Fibroblast of pulmonary artery (primary cell): ENCODE measurements around the gene NUP210.

Experiments used
- DNase-seq: peaks from one replicate; pipeline ENCODE4 v3.0.0-alpha.2; 2010; ENCODE audit warnings: low read depth
- H3K4me3 ChIP-seq: replicated peaks from 2 replicates; pipeline ENCODE4 v1.5.1; 2011; ENCODE audit warnings: low read depth, mild to moderate bottlenecking, control low read depth, low read length, moderate library complexity
- TF ChIP-seq, protein P1 (sequence below): IDR thresholded peaks from 2 replicates; pipeline ENCODE4 v1.5.1; 2011; ENCODE audit warnings: mild to moderate bottlenecking, control low read depth, low read length, inconsistent platforms; ENCODE audit errors: missing control alignments

Gene NUP210

DNA sequence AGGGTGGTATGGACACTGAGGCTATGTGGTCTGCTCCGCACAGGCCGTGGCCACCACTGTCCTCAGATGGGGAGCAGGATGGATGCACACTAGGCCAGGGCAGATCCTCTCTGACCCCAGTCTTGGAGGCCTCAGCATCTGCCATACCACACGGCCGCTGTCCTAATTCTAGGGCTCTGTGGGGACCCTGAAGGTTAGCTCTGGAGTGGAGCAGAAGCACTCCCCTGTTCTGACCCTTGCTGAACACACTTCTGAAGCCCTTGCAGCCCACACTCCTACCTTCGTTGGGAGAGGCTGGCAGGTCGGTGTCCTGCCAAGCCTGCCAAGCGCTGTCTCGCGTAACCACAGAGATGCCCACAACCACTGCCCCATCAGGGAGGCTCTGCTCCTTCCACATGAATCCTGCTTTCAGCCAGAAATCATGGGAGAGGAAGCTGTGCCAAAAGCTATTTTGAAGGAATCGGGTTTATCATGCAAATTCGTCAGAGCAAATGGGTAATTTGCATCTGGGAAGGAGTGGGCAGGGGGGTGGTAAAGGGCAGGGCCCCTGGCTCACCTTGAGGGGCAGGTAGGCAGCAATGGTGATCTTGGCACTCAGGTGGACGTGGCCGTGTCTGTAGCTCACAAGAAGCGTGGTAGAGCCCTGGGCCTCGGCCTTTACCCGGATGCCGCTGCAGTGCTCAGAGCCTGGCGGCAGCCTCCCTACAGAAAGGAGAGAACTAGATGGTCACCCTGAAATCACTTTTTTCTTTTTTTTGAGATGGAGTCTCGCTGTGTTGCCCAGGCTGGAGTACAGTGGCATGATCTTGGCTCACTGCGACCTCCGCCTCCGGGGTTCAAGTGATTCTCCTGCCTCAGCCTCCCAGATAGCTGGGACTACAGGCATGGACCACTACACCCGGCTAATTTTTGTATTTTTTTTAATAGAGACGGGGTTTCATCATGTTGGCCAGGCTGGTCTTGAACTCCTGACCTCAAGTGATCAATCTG lies 54.4 kb downstream of the NUP210 start:
- no peak for DNase-seq
- TF ChIP-seq, protein P1, sequence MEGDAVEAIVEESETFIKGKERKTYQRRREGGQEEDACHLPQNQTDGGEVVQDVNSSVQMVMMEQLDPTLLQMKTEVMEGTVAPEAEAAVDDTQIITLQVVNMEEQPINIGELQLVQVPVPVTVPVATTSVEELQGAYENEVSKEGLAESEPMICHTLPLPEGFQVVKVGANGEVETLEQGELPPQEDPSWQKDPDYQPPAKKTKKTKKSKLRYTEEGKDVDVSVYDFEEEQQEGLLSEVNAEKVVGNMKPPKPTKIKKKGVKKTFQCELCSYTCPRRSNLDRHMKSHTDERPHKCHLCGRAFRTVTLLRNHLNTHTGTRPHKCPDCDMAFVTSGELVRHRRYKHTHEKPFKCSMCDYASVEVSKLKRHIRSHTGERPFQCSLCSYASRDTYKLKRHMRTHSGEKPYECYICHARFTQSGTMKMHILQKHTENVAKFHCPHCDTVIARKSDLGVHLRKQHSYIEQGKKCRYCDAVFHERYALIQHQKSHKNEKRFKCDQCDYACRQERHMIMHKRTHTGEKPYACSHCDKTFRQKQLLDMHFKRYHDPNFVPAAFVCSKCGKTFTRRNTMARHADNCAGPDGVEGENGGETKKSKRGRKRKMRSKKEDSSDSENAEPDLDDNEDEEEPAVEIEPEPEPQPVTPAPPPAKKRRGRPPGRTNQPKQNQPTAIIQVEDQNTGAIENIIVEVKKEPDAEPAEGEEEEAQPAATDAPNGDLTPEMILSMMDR, result no peak
- H3K4me3 ChIP-seq, result no peak overlapping the region

DNA sequence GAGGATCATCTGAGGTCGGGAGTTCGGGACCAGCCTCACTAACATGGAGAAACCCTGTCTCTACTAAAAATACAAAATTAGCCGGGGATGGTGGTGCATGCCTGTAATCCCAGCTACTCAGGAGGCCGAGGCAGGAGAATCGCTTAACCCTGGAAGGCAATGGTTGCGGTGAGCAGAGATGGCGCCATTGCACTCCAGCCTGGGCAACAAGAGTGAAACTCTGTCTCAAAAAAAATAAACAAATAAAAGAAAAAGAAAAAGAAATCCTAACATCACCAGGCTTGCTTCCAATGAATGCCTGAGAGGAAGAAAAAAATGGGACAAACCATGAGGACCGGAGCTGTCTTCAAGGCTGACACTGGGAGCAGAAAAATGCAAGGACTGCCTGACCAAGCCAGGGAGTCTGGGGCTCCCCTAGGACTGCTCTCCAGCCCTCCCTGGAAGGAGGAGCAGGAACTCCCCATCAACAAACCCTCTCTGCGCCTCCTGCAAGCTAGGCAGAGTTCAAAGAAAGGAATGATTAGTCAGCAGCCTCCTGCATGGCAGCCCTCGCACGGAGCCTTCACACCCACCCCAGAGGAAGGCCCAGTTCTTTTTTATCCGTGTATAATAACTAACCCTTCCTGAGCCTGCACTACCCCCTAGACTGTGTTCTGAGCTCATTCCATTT lies 55.4 kb downstream of the NUP210 start:
- H3K4me3 ChIP-seq, result no peak overlapping the region
- TF ChIP-seq, protein P1, result no peak
- DNase-seq, result no peak

DNA sequence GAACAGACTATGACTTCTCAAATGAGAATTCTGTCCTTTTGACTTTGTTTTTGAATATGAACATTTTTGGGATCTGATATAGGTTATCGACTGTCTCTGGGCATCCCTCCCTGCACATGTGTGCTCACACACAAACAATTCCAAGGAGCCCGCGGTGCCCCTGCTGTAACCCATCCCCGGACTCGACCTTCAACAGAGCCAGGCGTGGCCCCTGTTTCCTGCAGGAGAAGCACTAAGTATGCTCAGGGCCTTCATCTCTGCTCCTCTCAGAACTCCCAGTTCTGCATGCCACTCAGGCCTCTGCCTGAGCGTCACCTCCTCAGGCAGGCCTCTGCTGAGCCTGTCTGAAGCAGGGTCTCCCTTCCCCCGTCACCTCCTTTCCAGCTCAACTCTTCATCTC lies 57.6 kb downstream of the NUP210 start:
- no peak for DNase-seq
- no peak overlapping the region for H3K4me3 ChIP-seq
- TF ChIP-seq, protein P1, result no peak

DNA sequence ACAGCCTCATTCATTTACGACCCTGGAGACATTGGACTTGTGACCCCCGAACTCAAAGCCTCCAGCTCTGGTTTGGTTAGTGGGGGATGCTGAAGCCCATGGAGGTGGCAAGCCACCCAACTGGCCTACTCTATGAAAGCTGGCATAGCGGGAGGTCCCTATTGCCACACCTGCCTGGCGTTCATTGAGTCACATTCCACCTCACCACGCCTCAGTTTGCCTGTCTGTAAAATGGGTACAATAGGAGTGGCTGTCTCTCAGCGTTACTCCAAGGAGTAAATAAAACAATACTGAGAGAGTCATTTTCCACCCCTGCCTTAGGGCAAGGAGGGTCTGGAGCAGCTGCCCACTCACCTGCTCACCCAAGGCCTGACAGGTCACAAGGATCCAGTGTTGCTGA lies 60.2 kb downstream of the NUP210 start:
- DNase-seq, result no peak
- TF ChIP-seq, protein P1, result no peak

DNA sequence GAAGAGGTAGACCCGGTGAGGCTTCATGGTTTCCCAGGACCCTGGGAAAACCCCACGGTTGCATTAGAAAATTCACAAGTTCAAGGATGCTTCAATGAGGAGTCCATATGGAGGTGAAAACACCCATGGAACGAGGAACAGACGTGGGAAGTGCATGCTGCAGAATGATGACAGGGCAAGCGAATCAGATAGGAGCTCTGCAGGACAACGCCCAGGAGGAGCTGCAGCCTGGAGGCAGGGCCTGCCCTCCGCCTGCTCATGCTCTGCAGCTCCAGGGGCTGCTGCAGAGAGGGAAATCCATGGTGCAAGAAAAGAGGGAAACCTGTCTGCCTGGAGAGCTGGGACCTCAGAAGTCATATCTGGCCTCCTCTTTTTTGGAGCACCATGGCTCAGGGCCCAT lies 61.5 kb downstream of the NUP210 start:
- DNase-seq, result no peak
- H3K4me3 ChIP-seq, result no peak overlapping the region
- TF ChIP-seq, protein P1, result no peak

More for the DNA sequence above, 60.2 kb downstream of the NUP210 start:
- no peak overlapping the region for H3K4me3 ChIP-seq

DNA sequence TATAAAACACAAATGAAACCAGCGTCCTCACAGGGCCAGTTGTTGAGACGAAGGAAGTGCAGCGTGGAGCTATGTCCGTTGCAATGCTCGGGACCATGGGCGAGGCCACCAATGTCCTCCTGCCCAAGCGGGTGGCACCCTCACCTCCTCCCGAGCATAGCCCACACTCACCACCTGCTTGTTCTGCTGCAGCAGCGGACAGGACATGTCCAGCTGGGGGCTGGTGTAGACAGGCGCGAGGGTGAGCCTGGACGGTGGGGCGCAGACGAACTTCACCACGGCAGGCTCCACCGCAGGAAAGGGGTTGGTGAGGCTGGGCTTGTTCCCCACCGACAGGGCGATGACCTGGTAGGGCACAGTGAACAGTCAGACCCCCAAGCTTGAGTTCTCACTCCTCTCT lies 62.1 kb downstream of the NUP210 start:
- DNase-seq, result no peak
- TF ChIP-seq, protein P1, result no peak
- no peak overlapping the region for H3K4me3 ChIP-seq
